SU-DHL-6 (cell line): ENCODE measurements around the gene DRC7.

Source experiments
- H2AFZ ChIP-seq: fragments of 200-600 bp; sonication (generic); 2 replicates; pipeline ENCODE4 v1.6.1; 2014; ENCODE audit warnings: low read depth, mild to moderate bottlenecking, moderate library complexity, mixed read lengths, antibody characterized with exemption, low read length; ENCODE audit not compliant: severe bottlenecking
- H3F3A ChIP-seq: fragments of 200-600 bp; shearing (Covaris generic); 2 replicates; pipeline ENCODE4 v1.6.0; 2016; ENCODE audit warnings: antibody characterized with exemption, mild to moderate bottlenecking; ENCODE audit not compliant: insufficient read depth
- H3K27ac ChIP-seq: fragments of 200-600 bp; sonication (generic); 2 replicates; pipeline ENCODE4 v1.5.1; 2016; ENCODE audit warnings: low read depth, mild to moderate bottlenecking, low read length, moderate library complexity, mixed read lengths
- H3K27me3 ChIP-seq: fragments of 200-600 bp; sonication (generic), shearing (Covaris generic); 2 replicates; pipeline ENCODE4 v1.6.0; 2014; ENCODE audit warnings: mild to moderate bottlenecking, low read length
- H3K36me3 ChIP-seq: fragments of 200-600 bp; sonication (generic); 2 replicates; pipeline ENCODE4 v1.6.1; 2014; ENCODE audit warnings: mild to moderate bottlenecking, low read length, mixed read lengths
- H3K4me2 ChIP-seq: fragments of 300-600, 200-600 bp; shearing (Covaris generic), sonication (generic); 2 replicates; pipeline ENCODE4 v1.6.0; 2014; ENCODE audit warnings: low read length, low read depth, mild to moderate bottlenecking; ENCODE audit not compliant: poor library complexity, severe bottlenecking
- H3K4me3 ChIP-seq: fragments of 200-600 bp; sonication (generic); 2 replicates; pipeline ENCODE4 v1.5.1; 2014; ENCODE audit warnings: antibody characterized with exemption, low read length, mild to moderate bottlenecking, mixed read lengths; ENCODE audit not compliant: insufficient read depth, poor library complexity, severe bottlenecking
- H3K79me2 ChIP-seq: fragments of 200-600 bp; sonication (generic); 2 replicates; pipeline ENCODE4 v1.6.1; 2014; ENCODE audit warnings: mild to moderate bottlenecking, low read length, moderate library complexity; ENCODE audit not compliant: insufficient read depth
- H3K9ac ChIP-seq: fragments of 200-600 bp; sonication (generic); 2 replicates; pipeline ENCODE4 v1.7.0; 2014; ENCODE audit warnings: mild to moderate bottlenecking, low read length
- H3K9me2 ChIP-seq: fragments of 200-600 bp; sonication (generic); replicated peaks from 2 replicates; pipeline ENCODE4 v1.6.1; 2014; ENCODE audit warnings: low read length; ENCODE audit not compliant: insufficient read depth
- H3K9me3 ChIP-seq: fragments of 200-600 bp; sonication (generic); 2 replicates; pipeline ENCODE4 v1.6.1; 2014; ENCODE audit warnings: low read length, mixed read lengths; ENCODE audit not compliant: insufficient read depth
- H4K20me1 ChIP-seq: fragments of 200-600 bp; sonication (generic); 2 replicates; pipeline ENCODE4 v1.6.1; 2014; ENCODE audit warnings: low read depth, mild to moderate bottlenecking, antibody characterized with exemption, low read length, moderate library complexity, mixed read lengths
- CTCF ChIP-seq: fragments of 200-600 bp; sonication (generic); IDR thresholded peaks from one replicate; pipeline ENCODE4 v1.5.1; 2017; ENCODE audit warnings: antibody characterized with exemption, mild to moderate bottlenecking, low read length, moderate library complexity; ENCODE audit not compliant: insufficient read depth, poor library complexity, severe bottlenecking
- EZH2phosphoT487 ChIP-seq: fragments of 200-600 bp; sonication (generic), shearing (Covaris generic); conservative IDR thresholded peaks from 2 replicates; pipeline ENCODE4 v1.6.1; 2018; ENCODE audit warnings: mild to moderate bottlenecking, antibody characterized with exemption, low read length, moderate library complexity, mixed read lengths

The DRC7 gene

GRCh38 chr16:57723170-57723569, 28.6 kb downstream of the DRC7 start:
- no peak for TF ChIP-seq CTCF
- TF ChIP-seq EZH2phosphoT487, result no peak
- no peaks in the 10 kb centered on the region for H3K9me3 ChIP-seq
- no peak overlapping the region for H3K4me3 ChIP-seq
- H3F3A ChIP-seq, result no peaks in the 10 kb centered on the region
- no peak overlapping the region for H3K9ac ChIP-seq
- H3K27me3 ChIP-seq, result no peaks in the 10 kb centered on the region
- H3K79me2 ChIP-seq, result no peaks in the 10 kb centered on the region
- no peaks in the 10 kb centered on the region for H3K9me2 ChIP-seq
- H2AFZ ChIP-seq, result no peak overlapping the region
- H4K20me1 ChIP-seq, result no peaks in the 10 kb centered on the region
- H3K36me3 ChIP-seq, result no peaks in the 10 kb centered on the region
- no peak overlapping the region for H3K4me2 ChIP-seq
- no peak overlapping the region for H3K27ac ChIP-seq

DNA sequence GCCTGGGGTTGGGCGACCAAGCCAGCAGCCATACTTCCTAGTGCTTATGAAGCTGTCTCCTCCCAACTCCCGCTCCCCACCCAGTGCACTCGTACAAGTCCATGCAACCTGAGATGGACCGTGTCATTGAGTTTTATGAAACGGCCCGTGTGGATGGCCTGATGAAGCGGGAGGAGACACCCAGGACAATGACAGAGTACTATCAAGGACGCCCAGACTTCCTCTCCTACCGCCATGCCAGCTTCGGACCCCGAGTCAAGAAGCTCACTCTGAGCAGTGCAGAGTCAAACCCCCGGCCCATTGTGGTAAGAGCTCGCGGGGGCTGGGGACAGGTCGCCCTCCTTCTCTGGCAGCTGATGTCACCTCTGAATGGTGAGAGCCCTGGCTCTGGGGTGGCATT, 29.9 kb downstream of the DRC7 start:
- Histone ChIP-seq H3K4me3 (no peak overlapping the region), H3K9ac (no peak overlapping the region), H3K9me2 (no peaks in the 10 kb centered on the region), H3K27ac (no peak overlapping the region), H3F3A (no peaks in the 10 kb centered on the region), H3K9me3 (no peaks in the 10 kb centered on the region), H3K4me2 (no peak overlapping the region), H3K27me3 (no peaks in the 10 kb centered on the region), H3K36me3 (no peaks in the 10 kb centered on the region), H4K20me1 (no peaks in the 10 kb centered on the region), H2AFZ (no peak overlapping the region), H3K79me2 (no peaks in the 10 kb centered on the region)
- TF ChIP-seq EZH2phosphoT487, result no peak
- no peak for TF ChIP-seq CTCF

GRCh38 chr16:57725151-57725550, 30.5 kb downstream of the DRC7 start:
- H3K27ac ChIP-seq, result no peak overlapping the region
- H3K9me3 ChIP-seq, result no peaks in the 10 kb centered on the region
- H3K4me2 ChIP-seq, result no peak overlapping the region
- no peak overlapping the region for H3K4me3 ChIP-seq
- H3K9me2 ChIP-seq, result no peaks in the 10 kb centered on the region
- no peak for TF ChIP-seq EZH2phosphoT487
- no peak for TF ChIP-seq CTCF
- no peak overlapping the region for H3K9ac ChIP-seq
- H3K27me3 ChIP-seq, result no peaks in the 10 kb centered on the region
- H2AFZ ChIP-seq, result no peak overlapping the region
- no peaks in the 10 kb centered on the region for H3K79me2 ChIP-seq
- H3K36me3 ChIP-seq, result no peaks in the 10 kb centered on the region
- no peaks in the 10 kb centered on the region for H4K20me1 ChIP-seq
- no peaks in the 10 kb centered on the region for H3F3A ChIP-seq

DNA sequence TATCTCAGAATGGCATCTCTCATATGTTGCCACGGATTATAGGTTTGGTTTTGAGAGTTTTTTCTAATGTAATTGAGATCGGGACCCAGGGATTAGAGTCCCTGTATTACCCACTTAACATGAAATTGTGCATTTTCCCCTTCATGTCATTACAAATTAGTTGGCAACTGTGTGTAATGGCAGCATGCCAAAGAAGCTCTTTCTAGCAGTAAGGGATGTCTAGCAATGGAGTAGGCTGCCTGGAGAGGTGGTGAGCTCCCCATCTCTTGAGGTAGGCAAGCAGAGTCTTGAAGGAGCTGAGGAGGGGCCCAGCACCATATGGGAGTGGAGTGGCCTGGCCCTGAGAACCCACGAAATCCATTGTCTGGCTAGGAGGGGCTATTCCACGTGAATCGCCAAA, 30.9 kb downstream of the DRC7 start:
- H3K79me2 ChIP-seq, result no peaks in the 10 kb centered on the region
- H3K36me3 ChIP-seq, result no peaks in the 10 kb centered on the region
- TF ChIP-seq EZH2phosphoT487 (no peak), CTCF (no peak)
- no peaks in the 10 kb centered on the region for H3K9me3 ChIP-seq
- H3K4me3 ChIP-seq, result no peak overlapping the region
- H3K9ac ChIP-seq, result no peak overlapping the region
- H3K4me2 ChIP-seq, result no peak overlapping the region
- H3K27ac ChIP-seq, result no peak overlapping the region
- no peaks in the 10 kb centered on the region for H3F3A ChIP-seq
- H3K9me2 ChIP-seq, result no peaks in the 10 kb centered on the region
- H3K27me3 ChIP-seq, result no peaks in the 10 kb centered on the region
- H4K20me1 ChIP-seq, result no peaks in the 10 kb centered on the region
- H2AFZ ChIP-seq, result no peak overlapping the region
